GM21528 (cell line): ENCODE measurements around the gene ANKRD13B.
"Not testable (repeated sequence)": the region's sequence is repeated elsewhere in the genome, so short reads cannot be mapped to it uniquely, and the experiment has no call there.

Experiments
- ATAC-seq: cut with Tn5 transposase; IDR thresholded peaks from one replicate; pipeline ENCODE4 v1.9.1; 2021; ENCODE audit warnings: mild to moderate bottlenecking, moderate library complexity; ENCODE audit not compliant: unreplicated experiment, low FRiP score

The ANKRD13B gene

GRCh38 chr17:29592850-29593551 is at the start of gene ANKRD13B:
Gene ANKRD13B (plus strand): TSS chr17:29593132. CDS start chr17:29593622, 490 bp downstream.
- no peak for ATAC-seq

- ATAC-seq, result no peak
These were observed 48.9 kb upstream of the ANKRD13B start for GRCh38 chr17:29544066-29544465.

GRCh38 chr17:29546085-29546484 is 46.8 kb upstream of the ANKRD13B start:
- no peak for ATAC-seq

- ATAC-seq, result no peak
These were observed 46.1 kb upstream of the ANKRD13B start for GRCh38 chr17:29546830-29547229.

- ATAC-seq, result no peak
These were observed 43.6 kb upstream of the ANKRD13B start for GRCh38 chr17:29549177-29549923.

- no peak for ATAC-seq
These were observed 37.1 kb upstream of the ANKRD13B start for GRCh38 chr17:29555840-29556239.

- no peak for ATAC-seq
These were observed 35.7 kb upstream of the ANKRD13B start for GRCh38 chr17:29557085-29557738.

- no peak for ATAC-seq
These were observed 35.2 kb upstream of the ANKRD13B start for GRCh38 chr17:29557739-29558116.

- ATAC-seq, result not testable (repeated sequence)
These were observed 34.8 kb upstream of the ANKRD13B start for GRCh38 chr17:29558139-29558538.

- ATAC-seq, result no peak
These were observed 33.3 kb upstream of the ANKRD13B start for GRCh38 chr17:29559640-29560039.

GRCh38 chr17:29560316-29560715 is 32.6 kb upstream of the ANKRD13B start:
- ATAC-seq, result no peak

GRCh38 chr17:29561554-29562517 is 31.1 kb upstream of the ANKRD13B start:
- ATAC-seq, result no peak

GRCh38 chr17:29562615-29563014 is 30.3 kb upstream of the ANKRD13B start:
- ATAC-seq, result no peak

- no peak for ATAC-seq
These were observed 29.1 kb upstream of the ANKRD13B start for GRCh38 chr17:29563816-29564215.

- ATAC-seq, result peak; percentile 8
These were observed 27.1 kb upstream of the ANKRD13B start for GRCh38 chr17:29565643-29566472.

- ATAC-seq, result peak; percentile 13
These were observed 26.2 kb upstream of the ANKRD13B start, which contains the start of gene ABHD15 for GRCh38 chr17:29566473-29567303. Gene ABHD15 (minus strand): TSS chr17:29567037. CDS start chr17:29566966, 71 bp downstream.

- peak; percentile 8 for ATAC-seq
These were observed 25.7 kb upstream of the ANKRD13B start for GRCh38 chr17:29567304-29567553.

GRCh38 chr17:29567554-29568330 is 25.2 kb upstream of the ANKRD13B start:
- peak; percentile 40 for ATAC-seq
